GM12801 (cell line): ENCODE results near the gene RBM44.

Experiments
- CTCF ChIP-seq: IDR thresholded peaks from one replicate; pipeline ENCODE4 v1.5.1; 2011; ENCODE audit warnings: control low read depth; ENCODE audit not compliant: insufficient read length; ENCODE audit errors: extremely low read depth

RBM44 gene

GRCh38 chr2:237791977-237792727, 6.4 kb upstream of the RBM44 start:
- TF ChIP-seq CTCF, result no peak

- no peak for TF ChIP-seq CTCF
Observed at GRCh38 chr2:237797253-237797652, 1.3 kb upstream of the RBM44 start.

DNA sequence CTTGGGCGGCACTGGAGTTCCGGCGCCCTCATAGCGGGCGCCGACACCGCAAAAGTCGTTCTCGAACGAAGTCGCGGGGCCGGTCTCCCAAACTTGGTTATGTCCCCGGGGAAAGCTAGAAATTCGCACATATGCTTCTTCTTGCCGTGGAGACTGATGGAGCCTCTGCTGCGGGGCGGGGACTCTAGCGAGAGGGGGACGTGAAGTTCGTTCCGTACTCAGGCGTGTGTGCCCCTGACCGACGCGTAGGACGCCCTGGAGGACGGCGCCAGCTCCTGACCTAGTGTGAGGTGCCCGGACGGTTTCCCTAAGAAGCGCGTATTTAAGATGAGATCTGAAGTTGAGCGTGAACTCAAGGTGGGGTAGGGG, 465 bp downstream of the RBM44 start:
- TF ChIP-seq CTCF, result no peak

DNA sequence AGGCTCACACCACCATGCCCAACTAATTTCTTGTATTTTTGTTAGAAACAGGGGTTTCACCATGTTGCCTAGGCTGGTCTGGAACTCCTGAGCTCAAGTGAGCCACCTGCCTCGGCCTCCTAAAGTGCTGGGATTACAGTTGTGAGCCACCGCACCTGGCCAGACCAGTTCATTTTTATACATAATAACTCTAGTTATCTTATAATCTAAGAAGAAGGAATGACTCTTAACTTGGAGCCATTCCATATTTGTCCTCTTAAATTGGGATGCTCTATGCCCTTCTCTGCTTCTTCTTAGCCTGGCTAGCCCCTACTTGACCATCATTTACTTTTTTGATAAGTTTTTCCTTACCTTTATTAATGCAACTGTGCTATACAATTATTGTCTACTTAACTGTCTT, 2.9 kb downstream of the RBM44 start:
- TF ChIP-seq CTCF, result no peak

DNA sequence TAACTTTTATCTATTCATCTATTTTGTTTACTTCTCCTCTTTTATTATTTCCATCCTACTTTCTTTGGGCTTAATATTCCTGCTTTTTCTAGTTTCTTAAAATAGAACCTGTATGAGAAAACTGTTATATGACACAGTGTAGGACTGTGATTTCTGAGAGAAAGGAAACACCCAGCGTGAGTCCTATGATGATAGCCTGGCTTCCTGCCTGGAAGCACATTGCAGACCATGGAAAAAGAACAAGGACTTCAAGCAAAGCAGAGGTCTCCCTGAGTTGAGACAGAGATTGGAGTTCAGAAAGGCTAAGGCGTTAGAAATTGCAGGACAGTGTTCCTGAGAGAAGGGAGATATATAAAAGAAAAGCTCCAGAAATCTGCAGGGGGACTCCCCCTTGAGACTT, 7.8 kb downstream of the RBM44 start:
- TF ChIP-seq CTCF, result no peak

DNA sequence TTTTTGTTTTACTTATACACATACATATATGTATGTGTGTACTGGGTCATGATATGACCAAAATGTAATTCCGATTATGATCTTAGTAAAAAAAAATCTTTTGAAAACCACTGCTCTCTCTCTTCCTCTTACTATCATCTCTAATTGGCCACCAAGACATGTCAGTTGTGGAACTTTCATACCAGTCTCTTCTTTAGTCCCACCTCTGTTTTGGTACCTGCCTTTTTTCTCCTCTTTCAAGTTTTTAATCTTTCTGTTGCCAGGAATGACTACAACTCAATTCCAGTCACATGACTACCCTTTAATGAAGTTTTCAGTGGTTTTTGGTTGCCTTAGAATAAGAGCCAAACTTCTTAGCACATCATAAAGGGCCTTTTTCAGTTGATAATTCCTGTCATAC, 17.1 kb downstream of the RBM44 start:
- TF ChIP-seq CTCF, result no peak

DNA sequence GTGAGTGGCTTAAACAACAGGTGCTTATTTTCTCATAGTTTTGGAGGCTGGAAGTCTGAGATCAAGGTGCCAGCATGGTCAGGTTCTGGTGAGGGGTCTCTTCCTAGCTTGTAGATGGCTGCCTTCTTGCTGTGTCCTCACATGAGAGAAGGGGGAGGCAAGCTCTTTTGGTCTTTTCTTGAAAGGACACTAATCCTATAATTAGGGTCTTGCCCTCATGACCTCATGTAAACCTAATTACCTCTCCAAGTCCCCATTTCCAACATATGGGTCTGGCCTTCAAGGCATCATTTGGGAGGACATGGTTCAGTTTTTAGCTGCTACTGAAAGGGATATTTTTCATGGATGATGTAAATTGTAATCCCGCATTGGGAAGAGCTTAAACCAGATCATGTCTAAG, 18.0 kb downstream of the RBM44 start:
- no peak for TF ChIP-seq CTCF
